Endothelial cell of umbilical vein (primary cell): ENCODE measurements around the gene RAPGEF4. TPM values are rescaled to one million over a fixed set of nuclear protein-coding genes. Genes with fewer than 3 reads are reported as not detected.

Source experiments
- BruUV-seq: library from RNA; stranded (reverse); fragments of 400-500 nt; replicated peaks from 2 replicates; lab custom pipeline; 2021; lab: Mats Ljungman, UMichigan
- CTCF ChIA-PET: fragments of 300-600, 350-600 bp; sonication (Branson Sonifier 250); formaldehyde crosslinking; loops from one replicate; lab custom pipeline; 2021; ENCODE audit warnings: antibody characterized with exemption, inconsistent platforms; lab: Charles Lee
- POLR2A ChIA-PET: fragments of 300-600, 350-600 bp; sonication (Branson Sonifier 250); formaldehyde crosslinking; loops from one replicate; lab custom pipeline; 2021; ENCODE audit warnings: antibody characterized with exemption, inconsistent platforms; lab: Charles Lee
- DNase-seq: peaks from one replicate; pipeline ENCODE4 v3.0.0-alpha.2; 2011; ENCODE audit warnings: low read depth, low spot score
- FAIRE-seq: peaks from 2 replicates; lab custom pipeline; 2011; peaks lifted over from hg19 to GRCh38; lab: Jason Lieb, UNC
- H2AFZ ChIP-seq: 2 replicates; pipeline ENCODE4 v1.6.0; 2012; ENCODE audit warnings: low read depth, low read length, control low read depth, inconsistent platforms
- H3K27ac ChIP-seq: 2 replicates; pipeline ENCODE4 v1.5.1; 2011; ENCODE audit warnings: low read depth, mild to moderate bottlenecking, control low read depth, low read length, moderate library complexity; ENCODE audit not compliant: insufficient read depth
- H3K27me3 ChIP-seq, 2 experiments: 2 replicates each; pipeline versions ENCODE4 v1.6.0 to v1.6.1; 2011; ENCODE audit warnings: low read length in 2 of 2, mixed read lengths in 1 of 2; ENCODE audit not compliant: control insufficient read depth in 2 of 2, insufficient read depth in 2 of 2
- H3K36me3 ChIP-seq, 2 experiments: 2 replicates in 1 of 2; 3 replicates in 1 of 2; pipeline ENCODE4 v1.5.1; 2011; ENCODE audit warnings: low read length in 2 of 2, mild to moderate bottlenecking in 1 of 2, moderate library complexity in 1 of 2; ENCODE audit not compliant: control insufficient read depth in 2 of 2, insufficient read depth in 2 of 2; ENCODE audit errors: extremely low read depth in 1 of 2
- H3K4me1 ChIP-seq: 3 replicates; pipeline ENCODE4 v1.5.1; 2011; ENCODE audit warnings: mild to moderate bottlenecking, low read length; ENCODE audit not compliant: control insufficient read depth, insufficient read depth; ENCODE audit errors: extremely low read depth
- H3K4me2 ChIP-seq: 2 replicates; pipeline ENCODE4 v1.6.1; 2011; ENCODE audit warnings: low read length, control low read depth, mixed read lengths; ENCODE audit not compliant: insufficient read depth
- H3K4me3 ChIP-seq, 3 experiments: fragments of 200-600 bp in 1 of 3; sonication (generic), shearing (Covaris generic) in 1 of 3; replicated peaks in 1 of 3; 2 replicates each; pipeline ENCODE4 v1.5.1; 2011 to 2016; ENCODE audit warnings: control low read depth in 3 of 3, low read length in 3 of 3, mild to moderate bottlenecking in 2 of 3, inconsistent platforms in 1 of 3, low read depth in 1 of 3, moderate library complexity in 1 of 3; ENCODE audit not compliant: insufficient read depth in 1 of 3
- H3K79me2 ChIP-seq: 2 replicates; pipeline ENCODE4 v1.6.0; 2012; ENCODE audit warnings: low read length, inconsistent platforms; ENCODE audit not compliant: control insufficient read depth, insufficient read depth
- H3K9ac ChIP-seq: replicated peaks from 2 replicates; pipeline ENCODE3; 2011; ENCODE audit warnings: low read length, control low read depth; ENCODE audit not compliant: insufficient read depth; ENCODE audit errors: extremely low read depth
- H3K9me1 ChIP-seq: replicated peaks from 3 replicates; pipeline ENCODE4 v1.6.0; 2011; ENCODE audit warnings: mild to moderate bottlenecking, low read length; ENCODE audit not compliant: control insufficient read depth, insufficient read depth; ENCODE audit errors: extremely low read depth
- H3K9me3 ChIP-seq: replicated peaks from 2 replicates; pipeline ENCODE4 v1.5.1; 2012; ENCODE audit warnings: low read length, inconsistent platforms; ENCODE audit not compliant: control insufficient read depth, insufficient read depth
- H4K20me1 ChIP-seq: replicated peaks from 2 replicates; pipeline ENCODE3; 2011; ENCODE audit warnings: mild to moderate bottlenecking, low read length; ENCODE audit not compliant: control insufficient read depth, insufficient read depth; ENCODE audit errors: extremely low read depth
- CTCF ChIP-seq, 2 donors: IDR thresholded peaks; 1 replicate in 1 of 2; 2 replicates in 1 of 2; pipeline ENCODE4 v1.5.1; 2011; ENCODE audit warnings: low read length in 2 of 2, mild to moderate bottlenecking in 2 of 2, moderate library complexity in 2 of 2, control low read depth in 1 of 2, inconsistent platforms in 1 of 2, low read depth in 1 of 2; ENCODE audit not compliant: insufficient read depth in 1 of 2; ENCODE audit errors: extremely low read depth in 1 of 2
- EZH2 ChIP-seq: IDR thresholded peaks from 2 replicates; pipeline ENCODE4 v1.6.1; 2012; ENCODE audit warnings: borderline replicate concordance, low read depth, mild to moderate bottlenecking, moderate library complexity, low read length, inconsistent platforms; ENCODE audit not compliant: severe bottlenecking
- FOS ChIP-seq: IDR thresholded peaks from 2 replicates; pipeline ENCODE4 v1.6.1; 2011; ENCODE audit warnings: mild to moderate bottlenecking, low read length, moderate library complexity, borderline replicate concordance; ENCODE audit not compliant: insufficient read depth
- GATA2 ChIP-seq: IDR thresholded peaks from 2 replicates; pipeline ENCODE4 v1.7.0; 2011; ENCODE audit warnings: low read depth, mild to moderate bottlenecking, moderate library complexity, mixed read lengths, low read length; ENCODE audit not compliant: insufficient read length, insufficient read depth
- JUN ChIP-seq: IDR thresholded peaks from 2 replicates; pipeline ENCODE4 v1.6.1; 2011; ENCODE audit warnings: borderline replicate concordance, low read depth; ENCODE audit not compliant: insufficient read length, insufficient read depth
- MAX ChIP-seq: IDR thresholded peaks from 2 replicates; pipeline ENCODE4 v1.6.1; 2011; ENCODE audit not compliant: insufficient read depth, insufficient read length
- MYC ChIP-seq: IDR thresholded peaks from one replicate; pipeline ENCODE4 v1.6.1; 2011; ENCODE audit warnings: mild to moderate bottlenecking, low read depth, low read length
- POLR2A ChIP-seq: IDR thresholded peaks from 2 replicates; pipeline ENCODE4 v1.6.1; 2012; ENCODE audit warnings: low read depth, mild to moderate bottlenecking, control low read depth, low read length
- POLR2AphosphoS5 ChIP-seq: IDR thresholded peaks from 2 replicates; pipeline ENCODE4 v1.6.1; 2012; ENCODE audit warnings: low read depth, mild to moderate bottlenecking, control low read depth, low read length, moderate library complexity; ENCODE audit not compliant: insufficient read depth
- dilution Hi-C: fragments of 300-500 bp; cut with MboI; formaldehyde crosslinking; loops from one replicate; pipeline ENCODE4 v1.15.0; 2019; ENCODE audit warnings: low sequenced_read_pairs; ENCODE audit not compliant: extremely low pct_ligation_motif_present
- intact Hi-C: fragments of 100-400 bp; cut with micrococcal nuclease; formaldehyde crosslinking; loops from one replicate; pipeline ENCODE4 v1.10.0; 2022
- polyA plus RNA-seq, 4 experiments: library from polyadenylated mRNA; depleted of rRNA in 3 of 4; stranded (reverse) in 3 of 4; unstranded in 1 of 4; fragments of >200 nt; gene quantifications; 2 replicates each; pipeline versions ENCODE4 v1.2.1 to v1.2.3, GENCODE V29; 2011 to 2012; ENCODE audit warnings: missing spikeins in 1 of 4
- total RNA-seq: library from RNA; stranded (reverse); gene quantifications from 2 replicates; pipeline ENCODE4 v1.2.3, GENCODE V29; 2021

RAPGEF4 gene
- total and polyA plus RNA-seq, 2 donors (not counting 3 experiments of a cell fraction or from before 2014, with no cell fraction given) = 7.2 to 9.2 TPM

- TF ChIP-seq EZH2 (no peak), MAX (no peak), GATA2 (no peak), MYC (no peak), JUN (no peak), POLR2AphosphoS5 (no peak), FOS (no peak), POLR2A (no peak), CTCF (IDR thresholded peaks at IDR 0.05; ENCODE audit: extremely low read depth in 1 of 2, insufficient read depth in 1 of 2, low read depth in 1 of 2, low read length in 2 of 2) (no peak)
- no peak overlapping the region for H3K4me3 ChIP-seq
- H2AFZ ChIP-seq = no peak overlapping the region
- no peaks in the 10 kb centered on the region for H3K9me3 ChIP-seq
- H3K4me2 ChIP-seq = no peak overlapping the region
- no peak overlapping the region for H3K27ac ChIP-seq
- no peaks in the 10 kb centered on the region for H3K27me3 ChIP-seq
- POLR2A ChIA-PET = no interaction called here
- no TSS peak for BruUV-seq
- H3K79me2 ChIP-seq = no peaks in the 10 kb centered on the region
- FAIRE-seq (no peak), DNase-seq (no peak)
- no peaks in the 10 kb centered on the region for H4K20me1 ChIP-seq
- peaks cover 10% of the 10 kb centered on the region for H3K4me1 ChIP-seq
- no peak overlapping the region for H3K9ac ChIP-seq
- dilution Hi-C loops (no loop called here), intact Hi-C loops (no loop called here)
- CTCF ChIA-PET = interaction anchor here (1.1 to 1.7 kb wide), 5 partner anchors 10 to 71 kb away, joined by 3 to 6 read pairs (median 4); no protein-coding TSS in a partner anchor
- H3K36me3 ChIP-seq = no peaks in the 10 kb centered on the region
- H3K9me1 ChIP-seq = no peaks in the 10 kb centered on the region
Measured at GRCh38 chr2:172830482-172830881, 94.8 kb downstream of the RAPGEF4 start.
